HL-60 (cell line): ENCODE measurements around the gene CHPF2.

ENCODE experiments used
- CTCF ChIP-seq: IDR thresholded peaks from one replicate; pipeline ENCODE4 v1.5.1; 2011; ENCODE audit warnings: low read length, control low read depth, inconsistent platforms; ENCODE audit not compliant: insufficient read depth
- POLR2AphosphoS5 ChIP-seq: IDR thresholded peaks from 2 replicates; pipeline ENCODE4 v1.6.1; 2012; ENCODE audit warnings: low read depth

DNA sequence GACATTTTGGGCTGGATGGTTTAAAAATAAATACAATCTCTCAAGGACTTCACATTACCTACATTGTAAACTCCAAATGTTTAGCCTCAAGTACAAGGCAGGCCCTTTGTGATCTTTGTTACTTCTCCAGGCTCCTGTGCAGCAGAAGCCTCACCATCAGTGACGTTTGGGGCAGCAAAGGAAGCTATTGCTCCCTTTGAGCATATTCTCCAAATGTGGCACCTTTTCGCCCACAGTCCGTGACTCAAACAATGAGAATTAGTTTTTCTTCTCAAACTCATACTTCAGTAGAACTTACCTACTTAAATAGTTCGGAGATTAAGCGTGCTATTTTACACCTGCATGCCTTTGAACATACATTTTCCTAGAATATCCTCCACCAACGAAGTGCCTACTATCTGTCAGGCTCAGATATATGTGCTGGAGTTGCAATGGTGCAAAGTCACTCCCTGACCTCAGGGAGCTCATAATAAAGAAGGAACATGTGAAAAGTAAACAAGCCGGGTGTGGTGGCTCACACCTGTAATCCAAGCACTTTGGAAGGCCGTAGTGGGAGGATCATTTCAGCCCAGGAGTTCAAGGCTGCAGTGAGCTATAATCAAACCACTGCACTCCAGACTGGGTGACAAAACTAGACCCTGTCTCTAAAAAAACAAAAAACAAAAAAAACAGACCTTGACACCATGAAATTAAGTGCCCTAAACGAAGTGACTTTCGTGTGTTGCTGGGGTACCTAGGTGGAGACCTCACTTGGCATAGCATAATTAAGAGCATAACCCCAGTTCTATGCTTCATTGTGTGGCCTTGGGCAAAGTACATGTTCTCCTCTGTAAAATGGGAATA is 4.0 kb upstream of the CHPF2 start:
- TF ChIP-seq POLR2AphosphoS5 (no peak), CTCF (no peak)
